Measurements from ENCODE around the gene TTC5. TPM values are rescaled to one million over a fixed set of nuclear protein-coding genes. Genes with fewer than 3 reads are reported as not detected.
A peak's percentile ranks its signal among the peaks of the same experiment; 100 is the strongest.

The TTC5 gene, protein sequence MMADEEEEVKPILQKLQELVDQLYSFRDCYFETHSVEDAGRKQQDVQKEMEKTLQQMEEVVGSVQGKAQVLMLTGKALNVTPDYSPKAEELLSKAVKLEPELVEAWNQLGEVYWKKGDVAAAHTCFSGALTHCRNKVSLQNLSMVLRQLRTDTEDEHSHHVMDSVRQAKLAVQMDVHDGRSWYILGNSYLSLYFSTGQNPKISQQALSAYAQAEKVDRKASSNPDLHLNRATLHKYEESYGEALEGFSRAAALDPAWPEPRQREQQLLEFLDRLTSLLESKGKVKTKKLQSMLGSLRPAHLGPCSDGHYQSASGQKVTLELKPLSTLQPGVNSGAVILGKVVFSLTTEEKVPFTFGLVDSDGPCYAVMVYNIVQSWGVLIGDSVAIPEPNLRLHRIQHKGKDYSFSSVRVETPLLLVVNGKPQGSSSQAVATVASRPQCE
- 5.0 and 5.4 TPM in 2 replicates for polyA plus RNA-seq (2013)

DNA sequence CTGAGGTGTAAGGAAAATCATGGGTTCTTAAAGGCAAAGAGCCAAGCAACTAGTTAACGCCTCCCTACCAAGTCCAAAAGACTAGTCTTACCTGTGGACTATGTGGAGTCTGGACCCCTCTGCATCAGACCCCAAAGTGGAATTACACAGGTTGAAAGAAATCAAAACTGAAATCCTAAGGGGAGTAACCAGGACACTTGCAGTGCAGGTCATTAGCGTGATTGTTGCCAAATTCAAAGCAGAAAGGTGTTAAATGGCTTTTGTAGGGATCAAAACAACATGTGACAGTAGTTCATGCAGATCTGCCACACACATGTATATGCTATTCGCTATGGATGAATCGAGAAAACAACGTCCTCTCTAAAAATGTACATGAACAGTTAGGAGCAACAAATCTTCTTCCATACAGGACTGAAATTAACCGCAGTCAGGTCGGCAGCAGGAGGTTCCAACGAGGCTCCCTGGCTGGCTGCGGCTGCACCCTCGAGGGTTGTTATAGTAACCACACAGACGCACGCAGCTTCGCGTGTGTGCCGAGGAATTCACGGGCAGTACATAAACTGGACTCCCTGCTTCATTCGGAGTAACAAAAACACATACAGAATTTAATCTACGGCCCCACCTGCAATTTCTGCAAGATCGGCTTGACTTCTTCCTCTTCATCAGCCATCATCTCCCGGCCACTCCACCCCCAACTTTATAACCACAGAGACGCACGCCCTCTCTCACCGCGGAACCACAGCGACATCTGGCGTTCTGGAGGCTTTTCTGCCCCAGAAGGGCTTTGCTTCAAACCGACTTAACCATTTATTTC, at the start of gene TTC5:
Gene TTC5 (minus strand): TSS at position 687 of the 814 bp plus-strand sequence. CDS start 14 bp downstream, at position 673.
- H3K79me1 ChIP-seq (ENCODE audit: low read length): no peaks in the 10 kb centered on the region
- no peak within 1 kb of the TSS for H3K14ac ChIP-seq (ENCODE audit: low read length)
- DNase-seq: peak; percentile 81 to 96
- H2AK5ac ChIP-seq (ENCODE audit: low read length): no peak within 1 kb of the TSS
- no peak within 1 kb of the TSS for H3K23ac ChIP-seq (ENCODE audit: low read length)
- H3K18ac ChIP-seq (ENCODE audit: low read length): peak within 1 kb of the TSS; percentile 28
- H3K79me2 ChIP-seq (ENCODE audit: control insufficient read depth, insufficient read depth, low read length, poor library complexity): no peaks in the 10 kb centered on the region
- no peak within 1 kb of the TSS for H2BK120ac ChIP-seq (ENCODE audit: insufficient read depth, low read length, poor library complexity)
- no peak within 1 kb of the TSS for H3K27ac ChIP-seq (ENCODE audit: low read depth, low read length)
- peak within 1 kb of the TSS; percentile 85 for H3K4me2 ChIP-seq (ENCODE audit: low read length)
- no peak within 1 kb of the TSS for H2BK5ac ChIP-seq (ENCODE audit: low read depth, low read length, poor library complexity)
- no peaks in the 10 kb centered on the region for H3K9me3 ChIP-seq (ENCODE audit: insufficient read depth, low read depth, low read length)
- peak within 1 kb of the TSS; percentile 91 for H2AFZ ChIP-seq (ENCODE audit: insufficient read depth, low read length, poor library complexity)
- WGBS (ENCODE audit: extremely low coverage, insufficient coverage, insufficient read length): no CpG with 5 or more reads among the region's 27 CpGs
- no peaks in the 10 kb centered on the region for H3K27me3 ChIP-seq (ENCODE audit: insufficient read depth, low read length)
- H4K91ac ChIP-seq (ENCODE audit: low read depth, low read length): no peak within 1 kb of the TSS
- no peak within 1 kb of the TSS for H4K12ac ChIP-seq (ENCODE audit: low read depth, low read length)
- peaks cover under 1 to 1% of the 10 kb centered on the region in 2 experiments for H3K36me3 ChIP-seq (ENCODE audit: control insufficient read depth in 1 of 2, insufficient read depth in 2 of 2, low read length in 2 of 2)
- H3K4ac ChIP-seq (ENCODE audit: low read depth, low read length): no peak within 1 kb of the TSS
- H2BK12ac ChIP-seq (ENCODE audit: low read length): no peak within 1 kb of the TSS
- peak within 1 kb of the TSS; percentile 14 for H3K9ac ChIP-seq (ENCODE audit: low read length)
- peak within 1 kb of the TSS; percentile 63 for H4K8ac ChIP-seq (ENCODE audit: low read depth, low read length)
- H3K4me1 ChIP-seq (ENCODE audit: control insufficient read depth in 1 of 2, insufficient read depth in 2 of 2, low read length in 2 of 2): no peaks in the 10 kb centered on the region
- peak within 1 kb of the TSS; percentile 80 for H3K4me3 ChIP-seq (ENCODE audit: low read depth, low read length)

DNA sequence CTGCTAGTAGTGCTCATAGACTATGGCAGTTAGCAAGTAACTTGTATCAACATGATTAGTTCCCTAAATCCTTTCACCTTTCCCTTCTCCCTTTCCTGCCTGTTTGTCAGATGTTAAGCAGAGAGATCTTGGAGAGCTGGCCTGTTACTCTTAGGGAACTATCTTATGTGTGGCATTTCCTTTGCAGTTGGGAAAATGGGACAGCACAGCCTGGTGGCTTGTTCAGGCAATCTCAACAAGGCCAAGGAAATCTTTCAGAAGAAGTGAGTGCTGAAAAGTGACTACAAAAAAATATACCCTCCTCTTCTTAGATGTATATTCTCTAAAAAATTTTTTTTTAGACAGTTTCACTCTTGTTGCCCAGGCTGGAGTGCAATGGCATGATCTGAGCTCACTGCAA, 45.1 kb upstream of the TTC5 start:
- Histone ChIP-seq H4K91ac (ENCODE audit: low read depth, low read length) (no peak overlapping the region), H2AFZ (ENCODE audit: insufficient read depth, low read length, poor library complexity) (no peak overlapping the region), H3K4ac (ENCODE audit: low read depth, low read length) (no peak overlapping the region), H2BK12ac (ENCODE audit: low read length) (no peak overlapping the region), H3K9ac (ENCODE audit: low read length) (no peak overlapping the region), H3K4me3 (ENCODE audit: low read depth, low read length) (no peak overlapping the region), H3K79me1 (ENCODE audit: low read length) (no peaks in the 10 kb centered on the region), H4K8ac (ENCODE audit: low read depth, low read length) (no peak overlapping the region), H4K12ac (ENCODE audit: low read depth, low read length) (no peak overlapping the region), H3K4me2 (ENCODE audit: low read length) (no peak overlapping the region), H2BK120ac (ENCODE audit: insufficient read depth, low read length, poor library complexity) (no peak overlapping the region), H3K9me3 (ENCODE audit: insufficient read depth, low read depth, low read length) (no peaks in the 10 kb centered on the region), H2BK5ac (ENCODE audit: low read depth, low read length, poor library complexity) (no peak overlapping the region), H3K18ac (ENCODE audit: low read length) (no peak overlapping the region), H3K4me1 (ENCODE audit: control insufficient read depth in 1 of 2, insufficient read depth in 2 of 2, low read length in 2 of 2) (no peaks in the 10 kb centered on the region), H3K27me3 (ENCODE audit: insufficient read depth, low read length) (no peaks in the 10 kb centered on the region), H3K36me3 (ENCODE audit: control insufficient read depth in 1 of 2, insufficient read depth in 2 of 2, low read length in 2 of 2) (peaks cover 35 to 49% of the 10 kb centered on the region in 2 experiments), H3K23ac (ENCODE audit: low read length) (no peak overlapping the region), H3K79me2 (ENCODE audit: control insufficient read depth, insufficient read depth, low read length, poor library complexity) (no peaks in the 10 kb centered on the region), H2AK5ac (ENCODE audit: low read length) (no peak overlapping the region), H3K14ac (ENCODE audit: low read length) (no peak overlapping the region), H3K27ac (ENCODE audit: low read depth, low read length) (no peak overlapping the region)
- no peak for DNase-seq

DNA sequence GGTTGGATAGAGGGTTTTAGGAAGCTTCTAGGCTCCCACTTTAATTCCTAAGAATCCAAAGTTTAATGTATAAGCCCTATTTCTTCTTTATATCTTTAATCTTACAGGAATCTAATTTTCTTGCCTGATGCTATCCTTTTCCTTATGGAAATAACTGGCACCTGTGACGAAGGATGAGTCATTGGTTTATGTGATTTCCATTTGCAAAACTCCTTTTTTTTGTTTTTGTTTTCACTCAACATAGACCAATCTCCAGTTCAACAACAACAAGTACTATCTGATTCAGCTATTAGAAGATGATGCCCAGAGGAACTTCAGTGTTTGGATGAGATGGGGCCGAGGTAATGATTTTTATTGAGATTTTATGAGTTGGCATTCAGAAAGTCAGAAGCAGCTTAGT, 44.5 kb upstream of the TTC5 start:
- Histone ChIP-seq H2BK120ac (ENCODE audit: insufficient read depth, low read length, poor library complexity) (no peak overlapping the region), H3K23ac (ENCODE audit: low read length) (no peak overlapping the region), H3K9ac (ENCODE audit: low read length) (no peak overlapping the region), H3K4me1 (ENCODE audit: control insufficient read depth in 1 of 2, insufficient read depth in 2 of 2, low read length in 2 of 2) (no peaks in the 10 kb centered on the region), H3K9me3 (ENCODE audit: insufficient read depth, low read depth, low read length) (no peaks in the 10 kb centered on the region), H2BK12ac (ENCODE audit: low read length) (no peak overlapping the region), H3K79me1 (ENCODE audit: low read length) (no peaks in the 10 kb centered on the region), H3K4me3 (ENCODE audit: low read depth, low read length) (no peak overlapping the region), H3K18ac (ENCODE audit: low read length) (no peak overlapping the region), H3K36me3 (ENCODE audit: control insufficient read depth in 1 of 2, insufficient read depth in 2 of 2, low read length in 2 of 2) (peaks cover 35 to 51% of the 10 kb centered on the region in 2 experiments), H2AK5ac (ENCODE audit: low read length) (no peak overlapping the region), H2AFZ (ENCODE audit: insufficient read depth, low read length, poor library complexity) (no peak overlapping the region), H3K14ac (ENCODE audit: low read length) (no peak overlapping the region), H3K27me3 (ENCODE audit: insufficient read depth, low read length) (no peaks in the 10 kb centered on the region), H3K4ac (ENCODE audit: low read depth, low read length) (no peak overlapping the region), H4K91ac (ENCODE audit: low read depth, low read length) (no peak overlapping the region), H4K8ac (ENCODE audit: low read depth, low read length) (no peak overlapping the region), H3K27ac (ENCODE audit: low read depth, low read length) (no peak overlapping the region), H4K12ac (ENCODE audit: low read depth, low read length) (no peak overlapping the region), H3K79me2 (ENCODE audit: control insufficient read depth, insufficient read depth, low read length, poor library complexity) (no peaks in the 10 kb centered on the region), H2BK5ac (ENCODE audit: low read depth, low read length, poor library complexity) (no peak overlapping the region), H3K4me2 (ENCODE audit: low read length) (no peak overlapping the region)
- no peak for DNase-seq
- no CpG with 5 or more reads among the region's 2 CpGs for WGBS (ENCODE audit: extremely low coverage, insufficient coverage, insufficient read length)

DNA sequence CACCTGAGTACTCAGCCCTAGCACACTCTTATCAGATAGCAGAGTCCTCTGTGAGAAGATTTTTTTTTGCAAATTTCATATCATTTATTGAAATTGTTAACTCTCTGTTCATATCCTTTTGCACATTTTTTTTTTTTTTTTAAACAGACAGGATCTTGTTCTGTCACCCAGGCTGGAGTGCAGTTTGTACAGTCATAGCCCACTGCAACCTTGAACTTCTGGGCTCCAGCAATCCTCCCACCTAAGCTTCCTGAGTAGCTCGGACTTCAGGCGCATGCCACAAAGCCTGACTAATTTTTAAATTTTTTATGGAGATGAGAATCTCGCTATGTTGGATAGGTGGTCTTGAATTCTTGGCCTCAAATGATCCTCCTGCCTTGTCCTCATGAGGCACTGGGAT, 42.0 kb upstream of the TTC5 start:
- no peaks in the 10 kb centered on the region for H3K79me2 ChIP-seq (ENCODE audit: control insufficient read depth, insufficient read depth, low read length, poor library complexity)
- no CpG with 5 or more reads among the region's 3 CpGs for WGBS (ENCODE audit: extremely low coverage, insufficient coverage, insufficient read length)
- H3K4me2 ChIP-seq (ENCODE audit: low read length): no peak overlapping the region
- H2AFZ ChIP-seq (ENCODE audit: insufficient read depth, low read length, poor library complexity): no peak overlapping the region
- H2BK120ac ChIP-seq (ENCODE audit: insufficient read depth, low read length, poor library complexity): no peak overlapping the region
- no peak overlapping the region for H3K18ac ChIP-seq (ENCODE audit: low read length)
- H4K91ac ChIP-seq (ENCODE audit: low read depth, low read length): no peak overlapping the region
- H2AK5ac ChIP-seq (ENCODE audit: low read length): no peak overlapping the region
- no peak overlapping the region for H2BK5ac ChIP-seq (ENCODE audit: low read depth, low read length, poor library complexity)
- H2BK12ac ChIP-seq (ENCODE audit: low read length): no peak overlapping the region
- no peak for DNase-seq
- no peak overlapping the region for H4K12ac ChIP-seq (ENCODE audit: low read depth, low read length)
- H3K36me3 ChIP-seq (ENCODE audit: control insufficient read depth in 1 of 2, insufficient read depth in 2 of 2, low read length in 2 of 2): peaks cover 24 to 42% of the 10 kb centered on the region in 2 experiments
- no peaks in the 10 kb centered on the region for H3K9me3 ChIP-seq (ENCODE audit: insufficient read depth, low read depth, low read length)
- peaks cover 3% of the 10 kb centered on the region for H3K79me1 ChIP-seq (ENCODE audit: low read length)
- no peak overlapping the region for H3K14ac ChIP-seq (ENCODE audit: low read length)
- H3K4me1 ChIP-seq (ENCODE audit: control insufficient read depth in 1 of 2, insufficient read depth in 2 of 2, low read length in 2 of 2): no peaks in the 10 kb centered on the region
- no peak overlapping the region for H3K9ac ChIP-seq (ENCODE audit: low read length)
- no peak overlapping the region for H3K27ac ChIP-seq (ENCODE audit: low read depth, low read length)
- H3K23ac ChIP-seq (ENCODE audit: low read length): no peak overlapping the region
- no peaks in the 10 kb centered on the region for H3K27me3 ChIP-seq (ENCODE audit: insufficient read depth, low read length)
- H3K4me3 ChIP-seq (ENCODE audit: low read depth, low read length): no peak overlapping the region
- no peak overlapping the region for H3K4ac ChIP-seq (ENCODE audit: low read depth, low read length)
- H4K8ac ChIP-seq (ENCODE audit: low read depth, low read length): no peak overlapping the region
